ENCODE measurements around the gene RSRC2. TPM values are rescaled to one million over a fixed set of nuclear protein-coding genes. Genes with fewer than 3 reads are reported as not detected.

The RSRC2 gene
- total RNA-seq, 5 donors from 2014 or later (not counting 1 experiment from before 2014, with no cell fraction given) = 92.8 to 237 (median 108) TPM

- ChIA-PET POLR2A (interaction anchor here (0.5 to 0.7 kb wide), 2 partner anchors 46 to 205 kb away, joined by 3 to 4 read pairs; no protein-coding TSS in a partner anchor), CTCF (interaction anchor here (0.7 kb wide), 2 partner anchors 45 to 148 kb away, joined by 3 read pairs; no protein-coding TSS in a partner anchor)
- no peak overlapping the region for H3K27ac ChIP-seq (ENCODE audit: low read length)
- H3K4me1 Mint-ChIP-seq = no peaks in the 10 kb centered on the region
- DNase-seq (no peak), ATAC-seq (replicated peaks in 1 of 4) (no peak)
- no peak overlapping the region for H3K4me3 ChIP-seq (ENCODE audit: control insufficient read depth in 1 of 2, extremely low read depth in 1 of 2, low read length in 1 of 2)
- H3K27me3 ChIP-seq (replicated peaks in 1 of 2; ENCODE audit: control insufficient read depth in 2 of 2, extremely low read depth in 1 of 2, insufficient read depth in 2 of 2, low read length in 1 of 2) = no peaks in the 10 kb centered on the region
- no peaks in the 10 kb centered on the region for H3K9me3 Mint-ChIP-seq
- 100% methylated on average over 4 of the region's 4 CpGs for WGBS (ENCODE audit: insufficient coverage)
- no peaks in the 10 kb centered on the region for H3K27me3 Mint-ChIP-seq
- H3K4me3 Mint-ChIP-seq = no peak overlapping the region
- no peaks in the 10 kb centered on the region for H3K4me1 ChIP-seq (ENCODE audit: control insufficient read depth in 1 of 2, extremely low read depth in 1 of 2, insufficient read depth in 2 of 2, low read length in 2 of 2)
- H3K36me3 ChIP-seq (ENCODE audit: control insufficient read depth in 2 of 2, extremely low read depth in 1 of 2, insufficient read depth in 1 of 2, low read length in 1 of 2) = peaks cover 7 to 15% of the 10 kb centered on the region in 2 donors
- H3K9me3 ChIP-seq = no peaks in the 10 kb centered on the region
- H3K36me3 Mint-ChIP-seq = peaks cover 11% of the 10 kb centered on the region
- H3K27ac Mint-ChIP-seq = no peak overlapping the region
These were observed 10.3 kb upstream of the RSRC2 start for GRCh38 chr12:122537021-122537420.

GRCh38 chr12:122533856-122534255 is 7.1 kb upstream of the RSRC2 start:
- H3K27me3 ChIP-seq (replicated peaks in 1 of 2; ENCODE audit: control insufficient read depth in 2 of 2, extremely low read depth in 1 of 2, insufficient read depth in 2 of 2, low read length in 1 of 2) = no peaks in the 10 kb centered on the region
- ChIA-PET CTCF (no interaction called here), POLR2A (interaction anchor here in 1 of 2 donors (0.6 to 0.7 kb wide), 2 partner anchors 44 to 185 kb away, joined by 3 read pairs; no protein-coding TSS in a partner anchor)
- H3K4me3 ChIP-seq (ENCODE audit: control insufficient read depth in 1 of 2, extremely low read depth in 1 of 2, low read length in 1 of 2) = no peak overlapping the region
- no peaks in the 10 kb centered on the region for H3K9me3 Mint-ChIP-seq
- ATAC-seq (replicated peaks in 1 of 4) = no peak
- no peak overlapping the region for H3K27ac ChIP-seq (ENCODE audit: low read length)
- H3K36me3 Mint-ChIP-seq = peaks cover 9% of the 10 kb centered on the region
- H3K36me3 ChIP-seq (ENCODE audit: control insufficient read depth in 2 of 2, extremely low read depth in 1 of 2, insufficient read depth in 1 of 2, low read length in 1 of 2) = peaks cover 16 to 21% of the 10 kb centered on the region in 2 donors
- no peaks in the 10 kb centered on the region for H3K27me3 Mint-ChIP-seq
- DNase-seq = no peak
- H3K4me1 Mint-ChIP-seq = no peaks in the 10 kb centered on the region
- H3K4me3 Mint-ChIP-seq = no peak overlapping the region
- H3K27ac Mint-ChIP-seq = no peak overlapping the region
- H3K4me1 ChIP-seq (ENCODE audit: control insufficient read depth in 1 of 2, extremely low read depth in 1 of 2, insufficient read depth in 2 of 2, low read length in 2 of 2) = no peaks in the 10 kb centered on the region
- no CpG with 5 or more reads among the region's 2 CpGs for WGBS (ENCODE audit: insufficient coverage)
- no peaks in the 10 kb centered on the region for H3K9me3 ChIP-seq

DNA sequence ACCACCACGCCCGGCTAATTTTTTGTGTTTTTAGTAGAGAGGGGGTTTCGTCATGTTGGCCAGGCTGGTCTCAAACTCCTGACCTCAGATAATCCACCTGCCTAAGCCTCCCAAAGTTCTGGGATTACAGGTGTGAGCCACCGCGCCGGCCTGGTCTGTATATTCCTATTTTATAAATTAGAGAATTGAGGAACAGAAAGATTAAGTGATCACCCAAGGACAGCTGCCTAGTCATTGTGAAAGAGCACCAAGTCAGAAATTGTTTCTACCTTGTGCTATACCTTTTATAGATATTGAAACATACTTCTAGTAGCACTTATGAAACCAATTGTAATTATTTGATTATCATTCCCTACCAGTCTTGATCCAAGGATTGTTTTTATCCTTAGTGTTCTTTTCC is 2.3 kb upstream of the RSRC2 start:
- Mint-ChIP-seq H3K4me1 (peaks cover 13 to 14% (median 13%) of the 10 kb centered on the region in 3 donors), H3K4me3 (no peak overlapping the region), H3K27me3 (no peaks in the 10 kb centered on the region), H3K9me3 (no peaks in the 10 kb centered on the region), H3K36me3 (peaks cover 14% of the 10 kb centered on the region), H3K27ac (no peak overlapping the region)
- no peak for DNase-seq
- no peak overlapping the region for H3K4me3 ChIP-seq (ENCODE audit: control insufficient read depth in 1 of 2, extremely low read depth in 1 of 2, low read length in 1 of 2)
- H3K27ac ChIP-seq (ENCODE audit: low read length) = no peak overlapping the region
- no peaks in the 10 kb centered on the region for H3K27me3 ChIP-seq (replicated peaks in 1 of 2; ENCODE audit: control insufficient read depth in 2 of 2, extremely low read depth in 1 of 2, insufficient read depth in 2 of 2, low read length in 1 of 2)
- no peak for ATAC-seq (replicated peaks in 1 of 4)
- H3K9me3 ChIP-seq = no peaks in the 10 kb centered on the region
- CTCF ChIA-PET = no interaction called here
- peaks cover 12 to 19% of the 10 kb centered on the region in 2 experiments for H3K4me1 ChIP-seq (ENCODE audit: control insufficient read depth in 1 of 2, extremely low read depth in 1 of 2, insufficient read depth in 2 of 2, low read length in 2 of 2)
- no CpG with 5 or more reads among the region's 6 CpGs for WGBS (ENCODE audit: insufficient coverage)
- H3K36me3 ChIP-seq (ENCODE audit: control insufficient read depth in 2 of 2, extremely low read depth in 1 of 2, insufficient read depth in 1 of 2, low read length in 1 of 2) = peaks cover 14 to 15% of the 10 kb centered on the region in 2 donors
- POLR2A ChIA-PET = no interaction called here

- Histone ChIP-seq H3K27me3 (replicated peaks in 1 of 2; ENCODE audit: control insufficient read depth in 2 of 2, extremely low read depth in 1 of 2, insufficient read depth in 2 of 2, low read length in 1 of 2) (no peaks in the 10 kb centered on the region), H3K27ac (ENCODE audit: low read length) (no peak overlapping the region), H3K4me3 (ENCODE audit: control insufficient read depth in 1 of 2, extremely low read depth in 1 of 2, low read length in 1 of 2) (no peak overlapping the region), H3K4me1 (ENCODE audit: control insufficient read depth in 1 of 2, extremely low read depth in 1 of 2, insufficient read depth in 2 of 2, low read length in 2 of 2) (peaks cover 12 to 23% of the 10 kb centered on the region in 2 experiments), H3K9me3 (no peaks in the 10 kb centered on the region), H3K36me3 (ENCODE audit: control insufficient read depth in 2 of 2, extremely low read depth in 1 of 2, insufficient read depth in 1 of 2, low read length in 1 of 2) (peaks cover 14 to 15% of the 10 kb centered on the region in 2 donors)
- ATAC-seq (replicated peaks in 1 of 4) (no peak), DNase-seq (no peak)
- H3K36me3 Mint-ChIP-seq = peaks cover 19% of the 10 kb centered on the region
- ChIA-PET POLR2A (interaction anchor here in 1 of 2 donors (0.9 to 3.0 kb wide), 2 partner anchors 9 to 28 kb away, joined by 3 to 34 read pairs; partner anchors contain the start of gene ZCCHC8), CTCF (interaction anchor here in 1 of 2 donors (2.8 kb wide), 1 partner anchor 28 kb away, joined by 12 read pairs; the partner anchor contains the start of gene ZCCHC8)
- no peak overlapping the region for H3K4me3 Mint-ChIP-seq
- no peaks in the 10 kb centered on the region for H3K27me3 Mint-ChIP-seq
- no peak overlapping the region for H3K27ac Mint-ChIP-seq
- peaks cover 17 to 18% (median 17%) of the 10 kb centered on the region in 3 donors for H3K4me1 Mint-ChIP-seq
- WGBS (ENCODE audit: insufficient coverage) = 93% methylated on average over 3 of the region's 7 CpGs
- no peaks in the 10 kb centered on the region for H3K9me3 Mint-ChIP-seq
These were observed 1.8 kb upstream of the RSRC2 start for GRCh38 chr12:122528582-122528981.

DNA sequence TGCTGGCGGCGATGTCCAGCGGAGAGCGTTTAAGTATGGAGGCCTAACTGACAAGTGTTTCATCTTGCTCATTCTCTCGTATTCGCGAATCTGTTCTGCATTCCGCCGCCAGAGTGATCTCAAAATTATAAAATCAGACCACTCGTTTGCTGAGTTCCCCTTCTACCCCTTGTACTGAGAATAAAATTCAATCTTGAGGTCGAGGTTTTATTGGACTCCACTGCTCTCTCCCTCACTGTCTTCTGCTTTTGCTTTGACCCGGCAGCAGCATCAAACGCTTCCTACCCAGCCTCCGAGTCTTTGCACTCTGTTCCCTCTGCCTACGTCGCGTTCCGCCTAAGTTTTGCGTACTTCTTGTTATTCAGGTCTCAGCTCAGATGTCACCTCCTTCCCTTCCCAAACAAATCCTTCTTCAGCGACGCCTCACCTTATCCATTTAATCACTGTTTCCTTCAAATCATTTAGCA is 775 bp upstream of the RSRC2 start:
- ChIA-PET POLR2A (interaction anchor here (0.6 to 3.0 kb wide), 9 partner anchors 8 to 129 kb away, joined by 3 to 34 read pairs (median 6); partner anchors contain the start of gene ZCCHC8 (in 2 of the 2)), CTCF (interaction anchor here (0.6 to 2.8 kb wide), 2 partner anchors 27 to 355 kb away, joined by 3 to 12 read pairs; partner anchors contain the start of gene ZCCHC8 (in 1 of the 2))
- Mint-ChIP-seq H3K4me1 (peaks cover 26 to 27% (median 26%) of the 10 kb centered on the region in 3 donors), H3K4me3 (no peak overlapping the region), H3K36me3 (peaks cover 19% of the 10 kb centered on the region), H3K27me3 (no peaks in the 10 kb centered on the region), H3K27ac (no peak overlapping the region), H3K9me3 (no peaks in the 10 kb centered on the region)
- Histone ChIP-seq H3K27me3 (replicated peaks in 1 of 2; ENCODE audit: control insufficient read depth in 2 of 2, extremely low read depth in 1 of 2, insufficient read depth in 2 of 2, low read length in 1 of 2) (no peaks in the 10 kb centered on the region), H3K36me3 (ENCODE audit: control insufficient read depth in 2 of 2, extremely low read depth in 1 of 2, insufficient read depth in 1 of 2, low read length in 1 of 2) (peaks cover 14 to 15% of the 10 kb centered on the region in 2 donors), H3K4me3 (ENCODE audit: control insufficient read depth in 1 of 2, extremely low read depth in 1 of 2, low read length in 1 of 2) (peak overlapping the region; percentile 88 to 95), H3K27ac (ENCODE audit: low read length) (peak overlapping the region; percentile 47), H3K9me3 (no peaks in the 10 kb centered on the region), H3K4me1 (ENCODE audit: control insufficient read depth in 1 of 2, extremely low read depth in 1 of 2, insufficient read depth in 2 of 2, low read length in 2 of 2) (peaks cover 17 to 31% of the 10 kb centered on the region in 2 experiments)
- WGBS (ENCODE audit: insufficient coverage) = under 1% methylated on average over 11 of the region's 21 CpGs
- DNase-seq = peak in 26 of 35 experiments; percentile 2 to 57 (median 20)
- ATAC-seq (replicated peaks in 1 of 4) = no peak

GRCh38 chr12:122523846-122524718 is 2.7 kb downstream of the RSRC2 start:
- peaks cover 9 to 42% of the 10 kb centered on the region in 2 donors for H3K36me3 ChIP-seq (ENCODE audit: control insufficient read depth in 2 of 2, extremely low read depth in 1 of 2, insufficient read depth in 1 of 2, low read length in 1 of 2)
- no peak overlapping the region for H3K27ac ChIP-seq (ENCODE audit: low read length)
- H3K27me3 ChIP-seq (replicated peaks in 1 of 2; ENCODE audit: control insufficient read depth in 2 of 2, extremely low read depth in 1 of 2, insufficient read depth in 2 of 2, low read length in 1 of 2) = no peaks in the 10 kb centered on the region
- ChIA-PET POLR2A (interaction anchor here (1.0 to 1.5 kb wide), 4 partner anchors 11 to 23 kb away, joined by 3 to 8 read pairs (median 8); partner anchors contain the start of gene ZCCHC8 (in 1 of the 2)), CTCF (no interaction called here)
- no peaks in the 10 kb centered on the region for H3K9me3 ChIP-seq
- H3K4me1 ChIP-seq (ENCODE audit: control insufficient read depth in 1 of 2, extremely low read depth in 1 of 2, insufficient read depth in 2 of 2, low read length in 2 of 2) = peaks cover 17 to 34% of the 10 kb centered on the region in 2 experiments
- Mint-ChIP-seq H3K4me1 (peaks cover 46 to 54% (median 52%) of the 10 kb centered on the region in 3 donors), H3K9me3 (no peaks in the 10 kb centered on the region), H3K4me3 (peak overlapping the region in 2 of 3 donors; percentile 85 to 87), H3K27me3 (no peaks in the 10 kb centered on the region), H3K36me3 (peaks cover 46% of the 10 kb centered on the region), H3K27ac (peak overlapping the region; percentile 69 to 87)
- peak overlapping the region in 1 of 2 donors; percentile 26 for H3K4me3 ChIP-seq (ENCODE audit: control insufficient read depth in 1 of 2, extremely low read depth in 1 of 2, low read length in 1 of 2)
- DNase-seq = no peak
- 38% methylated on average over 3 of the region's 8 CpGs for WGBS (ENCODE audit: insufficient coverage)
- no peak for ATAC-seq (replicated peaks in 1 of 4)
